Endometrial microvascular endothelial cells (primary cell): ENCODE data around the gene GNLY. TPM values are rescaled to one million over a fixed set of nuclear protein-coding genes. Genes with fewer than 3 reads are reported as not detected.

Experiments used
- in situ Hi-C: cut with HindIII; loops from 2 replicates; pipeline ENCODE4 v1.10.0; 2017; ENCODE audit warnings: low sequenced_read_pairs, low pct_unique_long_range_greater_than_20kb; ENCODE audit errors: inconsistent ontology term
- total RNA-seq: library from RNA; depleted of rRNA; stranded (reverse); fragments of >200 nt; gene quantifications from one replicate; pipeline ENCODE4 v1.2.3, GENCODE V29; 2015; ENCODE audit errors: inconsistent ontology term

GNLY gene
- total RNA-seq, 1 donor from 2014 or later: not detected

DNA sequence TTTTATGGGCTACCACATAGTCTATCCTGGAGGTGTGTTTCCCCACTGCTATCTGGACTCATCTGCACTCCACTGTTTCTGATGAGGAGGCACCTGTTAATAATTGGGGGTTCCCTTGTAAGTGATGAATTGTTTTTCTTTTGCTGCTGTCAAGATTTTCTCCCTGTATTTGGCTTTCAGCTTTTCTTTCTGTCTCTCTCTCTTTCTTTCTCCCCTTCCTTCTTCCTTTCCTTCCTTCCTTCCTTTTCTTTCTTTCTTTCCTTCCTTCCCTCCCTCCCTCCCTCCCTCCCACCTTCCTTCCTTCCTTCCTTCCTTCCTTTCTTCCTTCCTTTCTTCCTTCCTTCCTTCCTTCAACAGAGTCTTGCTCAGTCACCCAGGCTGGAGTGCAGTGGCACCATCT, 9.2 kb downstream of the GNLY start:
- in situ Hi-C loops: loop anchor here (25.0 kb wide), 1 partner anchor 109 kb away; no protein-coding TSS in a partner anchor

DNA sequence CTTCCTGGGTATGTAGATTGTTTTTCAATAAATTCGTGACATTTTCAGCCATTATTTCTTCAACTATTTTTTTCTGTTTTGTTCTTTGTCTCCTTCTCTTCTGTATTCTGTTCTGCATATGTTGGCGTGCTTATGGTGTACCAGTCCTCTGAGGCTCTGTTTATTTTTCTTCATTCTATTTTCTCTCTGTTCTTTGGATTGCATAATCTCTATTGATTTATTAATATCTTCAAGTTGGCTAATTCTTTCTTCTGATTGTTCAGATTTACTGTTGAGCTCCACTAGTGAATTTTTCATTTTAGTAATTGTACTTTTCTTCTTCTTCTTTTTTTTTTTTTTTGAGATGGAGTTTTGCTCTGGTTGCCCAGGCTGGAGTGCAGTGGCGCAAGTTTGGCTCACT, 9.9 kb downstream of the GNLY start:
- in situ Hi-C loops: loop anchor here (25.0 kb wide), 1 partner anchor 108 kb away; no protein-coding TSS in a partner anchor

DNA sequence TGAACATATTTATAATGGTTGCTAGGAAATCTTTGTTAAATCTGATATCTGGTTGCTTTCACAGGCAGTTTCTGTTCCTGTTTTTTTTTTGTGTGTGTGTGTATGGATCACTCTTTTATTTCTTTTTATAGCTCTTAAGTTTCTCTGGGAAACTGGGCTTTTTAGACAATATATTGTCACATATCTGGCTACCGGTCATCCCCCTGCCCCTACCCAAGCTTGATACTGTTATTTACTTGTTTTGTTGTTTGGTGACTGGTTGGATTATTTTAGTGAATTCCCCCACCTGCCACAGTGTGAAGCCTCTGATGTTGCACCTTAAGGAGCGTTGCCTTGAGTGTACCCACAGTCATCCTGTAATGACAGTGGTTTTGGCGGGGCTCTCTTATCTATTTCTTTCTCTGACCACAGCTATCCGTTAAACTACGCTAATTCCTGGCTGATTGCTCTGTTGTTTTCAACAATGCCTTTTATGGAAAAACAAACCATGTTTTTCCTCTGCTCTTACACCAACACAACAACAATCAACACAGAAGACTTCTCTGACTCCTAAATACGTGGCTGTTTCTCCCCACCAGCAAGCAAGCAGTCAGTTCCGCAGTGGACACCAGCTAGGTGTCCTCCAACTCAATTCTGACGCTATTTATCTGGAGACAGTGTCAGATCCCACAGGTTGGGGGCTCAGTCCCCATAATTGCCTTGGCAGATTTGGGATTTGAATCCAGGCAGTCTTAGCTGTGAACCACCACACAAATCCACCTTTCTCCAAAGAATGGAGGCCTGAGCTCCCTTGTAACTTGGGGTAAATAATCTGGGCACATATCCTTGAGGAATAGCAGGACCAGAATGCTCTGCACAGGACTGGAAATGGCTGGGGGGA, 10.9 kb downstream of the GNLY start:
- in situ Hi-C loops: loop anchor here (25.0 kb wide), 1 partner anchor 107 kb away; no protein-coding TSS in a partner anchor

DNA sequence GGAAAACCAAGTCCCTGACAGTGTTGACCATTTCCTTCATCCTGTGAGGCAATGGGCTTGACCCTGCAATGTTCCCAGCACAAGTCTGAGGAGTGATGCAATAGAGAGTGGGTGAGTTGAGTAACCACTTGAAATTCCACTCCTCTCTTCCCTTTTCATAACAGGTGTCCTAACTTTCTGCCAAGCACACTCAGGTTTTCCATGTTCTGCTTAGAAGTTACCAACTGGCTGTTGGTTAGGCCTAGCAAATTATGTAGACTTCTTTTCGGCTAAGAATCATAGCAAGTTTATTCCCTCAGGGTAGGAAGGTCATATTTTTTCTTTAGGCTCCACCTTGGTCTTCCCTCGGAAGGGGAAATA, 11.5 kb downstream of the GNLY start:
- in situ Hi-C loops: loop anchor here (25.0 kb wide), 1 partner anchor 107 kb away; no protein-coding TSS in a partner anchor

DNA sequence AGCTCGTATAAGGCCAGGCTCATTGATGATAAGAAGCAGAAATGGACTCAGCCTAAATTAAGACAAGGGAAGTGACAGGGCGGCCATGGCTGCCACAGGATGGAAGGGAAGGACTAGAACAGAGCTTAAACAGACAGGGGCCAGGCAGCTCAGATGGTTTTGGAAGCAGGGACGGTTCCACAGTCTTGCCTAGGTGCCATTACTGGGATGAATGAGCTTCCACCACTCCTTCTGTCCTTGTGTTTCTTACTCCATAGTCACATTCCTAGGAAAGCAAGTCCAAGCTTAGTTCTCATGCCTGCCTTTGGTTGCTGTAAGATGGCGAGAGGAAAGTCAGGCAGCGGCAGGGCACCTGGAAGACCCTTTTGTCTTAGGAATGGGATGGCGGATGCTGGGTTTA, 11.9 kb downstream of the GNLY start:
- in situ Hi-C loops: loop anchor here (25.0 kb wide), 1 partner anchor 106 kb away; no protein-coding TSS in a partner anchor

DNA sequence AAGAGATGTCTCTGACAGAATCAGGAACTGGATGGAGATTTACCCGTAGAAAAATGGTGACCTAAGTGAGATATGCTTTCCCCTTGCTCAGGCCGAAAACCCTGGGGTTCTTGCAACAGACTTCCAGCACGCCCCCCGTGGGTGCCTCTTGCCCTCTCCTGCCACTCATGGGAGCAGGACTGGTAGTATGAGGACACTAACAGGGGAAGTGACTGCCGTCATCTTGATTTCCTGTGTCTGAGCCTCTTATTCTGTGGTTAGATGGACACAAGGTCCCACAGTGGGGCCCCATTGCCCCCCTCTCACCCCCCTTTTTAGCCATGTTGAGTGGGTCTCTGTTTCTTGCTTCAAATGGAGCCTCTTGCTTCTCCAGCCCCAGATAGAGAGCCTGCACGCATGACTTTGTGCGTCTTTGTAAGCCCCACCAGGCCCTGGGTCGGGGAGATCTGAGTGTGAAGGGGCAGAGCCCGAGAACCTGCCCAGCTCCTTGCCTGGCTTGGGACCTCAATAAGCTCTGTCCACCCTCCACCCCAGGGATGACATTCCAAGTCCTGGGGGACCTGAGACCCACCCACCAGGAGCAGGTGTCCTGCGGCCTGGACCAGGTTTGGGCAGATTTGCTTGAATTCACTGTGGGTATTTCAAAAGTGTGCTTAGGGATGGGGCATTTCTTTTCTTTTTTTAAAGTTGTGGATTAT, 12.6 kb downstream of the GNLY start:
- in situ Hi-C loops: loop anchor here (25.0 kb wide), 1 partner anchor 106 kb away; no protein-coding TSS in a partner anchor

DNA sequence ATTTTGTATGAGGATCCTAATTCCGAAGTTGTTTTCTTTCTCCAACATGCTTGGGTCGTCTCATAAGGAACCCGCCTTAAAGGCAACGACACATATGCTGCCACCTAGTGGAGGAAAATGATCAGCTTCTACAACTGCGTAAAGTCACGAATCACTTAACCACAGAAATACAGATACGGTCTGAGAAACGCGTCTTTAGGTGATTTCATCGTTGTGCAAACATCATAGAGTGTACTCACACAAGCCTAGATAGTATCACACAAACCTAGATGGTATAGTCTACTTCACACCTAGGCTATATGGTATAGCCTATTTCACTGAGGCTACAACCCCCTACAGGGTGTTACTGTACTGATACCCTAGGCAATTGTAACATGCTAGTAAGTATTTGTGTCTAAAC, 13.1 kb downstream of the GNLY start:
- in situ Hi-C loops: loop anchor here (25.0 kb wide), 1 partner anchor 105 kb away; no protein-coding TSS in a partner anchor

DNA sequence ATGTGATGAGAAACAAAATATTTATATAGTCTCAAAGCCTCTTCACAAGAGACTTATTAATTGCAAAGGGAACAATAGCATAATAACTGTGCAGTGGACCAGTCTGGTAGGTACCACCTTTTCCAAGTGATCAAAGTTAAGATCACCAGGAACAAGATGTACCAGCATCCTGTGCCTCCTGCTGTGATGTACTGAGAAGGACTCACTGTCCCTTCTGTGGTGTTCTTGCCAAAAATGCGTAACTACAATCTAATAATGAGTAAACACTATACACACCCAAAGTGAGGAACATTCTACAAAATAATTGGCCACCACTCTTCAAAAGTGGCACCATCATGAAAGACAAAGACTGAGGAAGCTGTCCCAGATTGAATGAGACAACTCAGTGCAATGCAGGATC, 14.5 kb downstream of the GNLY start:
- in situ Hi-C loops: loop anchor here (25.0 kb wide), 1 partner anchor 104 kb away; no protein-coding TSS in a partner anchor

DNA sequence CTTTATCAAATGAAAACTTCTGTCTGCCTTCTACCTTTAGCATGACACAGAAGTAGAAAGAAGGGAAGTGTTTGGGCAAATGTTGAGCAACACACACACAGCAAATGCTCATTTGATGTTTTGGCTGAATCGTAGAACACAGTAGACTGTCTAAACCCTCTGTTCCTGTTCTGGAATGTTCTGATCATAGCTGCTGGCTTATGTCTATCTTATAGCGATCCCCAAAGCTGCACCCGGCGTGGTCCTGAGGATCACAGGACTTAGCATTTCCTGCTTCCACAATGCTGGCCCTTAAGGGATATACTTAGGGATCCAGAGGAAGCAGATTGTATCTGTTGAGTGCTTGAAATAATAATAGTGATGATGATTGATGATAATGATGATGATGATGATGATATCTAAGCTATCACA, 15.2 kb downstream of the GNLY start:
- in situ Hi-C loops: loop anchor here (25.0 kb wide), 1 partner anchor 103 kb away; no protein-coding TSS in a partner anchor

DNA sequence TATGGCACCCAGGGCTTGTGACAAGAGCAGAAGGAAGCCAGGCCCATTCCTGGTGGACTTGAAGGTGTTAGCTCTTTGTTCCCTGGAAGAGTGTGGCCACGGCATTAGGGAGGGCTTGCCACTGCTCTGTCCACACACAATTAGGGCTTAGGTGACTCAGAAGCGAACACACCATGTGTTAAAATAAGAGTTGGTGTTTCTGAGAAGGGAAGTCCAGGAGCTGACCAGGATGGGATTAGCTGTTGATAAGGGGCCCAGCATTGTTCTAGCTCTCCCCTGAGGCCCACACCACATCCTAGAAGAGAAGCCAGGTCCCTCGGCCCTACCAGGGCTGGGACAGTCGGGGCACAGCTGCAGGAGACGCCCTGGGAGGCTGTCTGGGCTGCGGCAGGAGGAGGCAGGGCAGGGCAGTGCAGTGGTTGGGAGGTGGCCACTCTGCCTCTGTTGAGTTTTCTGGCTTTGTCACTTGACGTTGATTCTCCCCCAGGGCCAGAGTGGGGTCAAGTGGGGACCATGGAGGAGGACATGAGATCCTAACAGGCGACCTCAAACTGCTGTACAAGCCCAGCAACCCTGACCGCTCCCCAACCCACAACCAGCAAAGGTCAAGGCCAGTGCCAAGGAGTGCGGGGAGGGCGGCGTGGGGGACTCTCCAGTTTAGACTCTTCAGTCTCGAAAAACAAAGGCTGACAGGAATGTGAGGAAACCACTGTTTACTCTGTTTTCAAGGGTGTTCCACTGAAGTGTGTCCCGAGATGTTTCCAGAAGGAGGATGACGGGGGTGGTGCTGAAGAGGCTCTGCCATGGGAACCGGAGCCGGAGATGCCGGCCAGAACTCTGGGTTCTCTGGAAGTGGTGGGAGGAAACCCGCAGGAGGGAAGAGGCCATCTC, 16.8 kb downstream of the GNLY start:
- in situ Hi-C loops: loop anchor here (25.0 kb wide), 1 partner anchor 101 kb away; no protein-coding TSS in a partner anchor

DNA sequence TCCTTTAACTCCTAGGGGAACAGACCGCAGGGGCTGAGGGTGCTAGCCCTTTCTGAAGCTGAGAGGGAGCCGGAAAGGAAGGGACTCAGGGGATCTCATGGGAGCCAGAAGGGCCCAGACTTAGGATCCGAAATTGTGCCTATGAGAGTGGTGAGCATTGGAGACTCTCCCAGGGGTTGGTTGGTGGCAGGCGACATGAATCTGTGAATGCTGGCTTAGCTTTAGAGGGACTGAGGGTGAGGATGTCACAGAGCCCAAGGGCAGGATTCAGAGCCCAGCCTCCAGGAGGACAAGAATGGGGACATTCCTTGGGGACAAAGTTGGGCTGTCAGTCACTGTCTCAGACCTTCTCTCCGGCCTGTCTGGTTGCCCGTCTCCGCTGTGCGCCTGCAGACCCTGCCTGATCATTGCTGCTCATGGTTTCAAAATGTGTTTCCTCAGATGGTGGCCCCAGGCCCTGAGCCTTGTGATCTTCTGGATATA, 17.5 kb downstream of the GNLY start:
- in situ Hi-C loops: loop anchor here (25.0 kb wide), 1 partner anchor 101 kb away; no protein-coding TSS in a partner anchor

DNA sequence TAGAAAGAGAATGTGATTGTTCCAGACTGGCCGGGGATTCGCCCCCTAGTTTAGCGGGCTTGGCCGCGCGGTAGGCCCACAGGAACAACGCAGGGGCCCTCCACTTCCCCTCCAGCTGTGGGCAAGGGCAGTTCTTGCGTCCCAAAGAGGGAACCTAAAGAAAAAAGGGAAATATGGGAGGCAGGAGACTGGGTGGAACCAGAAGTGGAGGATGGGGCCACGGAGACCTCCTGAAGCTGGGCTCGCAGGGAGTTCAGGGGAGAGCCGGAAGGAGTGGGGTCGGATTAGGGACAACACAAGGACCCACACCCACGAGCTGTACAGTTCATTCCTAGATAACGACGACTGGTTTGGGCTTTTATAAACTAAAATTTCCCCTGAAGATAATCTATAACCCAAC, 18.2 kb downstream of the GNLY start:
- in situ Hi-C loops: loop anchor here (25.0 kb wide), 1 partner anchor 100 kb away; no protein-coding TSS in a partner anchor

DNA sequence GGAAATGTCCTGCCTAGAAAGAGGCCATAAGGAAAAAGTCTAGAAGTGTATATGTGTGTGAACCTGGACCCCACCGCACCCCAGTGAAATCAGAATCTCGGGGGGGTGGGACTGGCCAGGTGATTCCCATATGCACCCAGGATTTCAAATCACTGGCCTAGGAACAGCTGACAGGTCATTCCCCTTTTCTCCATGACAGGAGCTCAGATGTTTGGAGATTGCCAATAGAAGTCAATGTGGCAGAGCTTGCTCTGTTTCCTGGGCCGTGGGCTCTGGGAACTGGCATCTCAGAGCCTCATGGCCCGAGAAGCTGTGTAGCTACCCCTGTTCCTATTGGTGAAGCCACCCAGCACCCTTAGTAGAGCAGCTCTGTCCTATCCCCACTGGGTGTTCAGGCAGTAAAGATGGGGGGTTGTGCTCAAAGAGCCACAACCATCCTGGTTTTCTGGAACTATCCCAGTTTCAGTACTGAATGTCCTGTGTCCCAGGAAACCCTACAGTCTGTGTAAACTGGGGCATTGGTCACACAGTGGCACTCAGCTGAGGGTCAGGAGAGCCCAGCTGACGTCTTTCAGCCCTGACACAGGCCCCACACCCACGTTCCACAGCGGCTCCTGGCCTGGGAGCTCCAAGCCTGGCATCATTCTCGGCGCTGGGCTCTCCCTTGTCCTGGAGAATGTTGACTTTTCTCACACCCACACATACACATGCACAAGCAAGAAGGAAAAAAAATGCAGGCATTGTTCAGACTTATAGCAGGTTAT, 18.9 kb downstream of the GNLY start:
- in situ Hi-C loops: loop anchor here (25.0 kb wide), 1 partner anchor 99 kb away; no protein-coding TSS in a partner anchor

DNA sequence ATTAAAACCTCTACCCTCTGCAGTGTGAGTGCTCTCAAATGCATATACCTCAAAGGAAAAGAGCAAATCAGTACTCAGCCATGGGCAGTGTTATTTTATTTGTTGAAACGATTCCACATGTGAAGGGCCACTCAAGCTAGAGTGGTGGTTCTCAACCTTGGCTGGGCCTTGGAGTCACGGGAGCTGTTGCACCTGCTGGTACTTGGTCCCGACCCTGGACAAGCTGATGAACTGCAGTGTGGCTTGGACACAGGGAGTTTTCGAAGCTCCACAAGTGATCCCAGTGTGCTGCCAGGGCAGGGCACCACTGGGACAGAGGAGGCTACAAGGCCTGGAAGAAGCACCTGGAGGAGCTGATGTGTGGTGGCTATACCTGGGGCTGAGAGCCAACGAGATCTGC, 19.7 kb downstream of the GNLY start:
- in situ Hi-C loops: loop anchor here (25.0 kb wide), 1 partner anchor 98 kb away; no protein-coding TSS in a partner anchor

DNA sequence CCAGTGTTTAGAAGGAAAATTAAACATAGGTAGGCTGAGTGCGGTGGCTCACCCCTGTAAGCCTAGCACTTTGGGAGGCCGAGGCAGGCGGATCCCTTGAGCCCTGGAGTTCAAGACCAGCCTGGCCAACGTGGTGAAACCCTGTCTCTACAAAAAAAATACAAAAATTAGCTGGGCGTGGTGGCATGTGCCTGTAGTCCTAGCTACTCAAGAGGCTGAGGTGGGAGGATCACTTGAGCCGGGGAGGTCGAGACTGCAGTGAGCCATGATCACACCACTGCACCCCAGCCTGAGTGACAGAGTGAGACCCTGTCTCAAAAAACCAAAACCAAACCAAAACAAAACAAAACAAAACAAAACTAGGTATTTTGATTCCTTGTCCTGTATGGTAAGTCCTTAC, 20.3 kb downstream of the GNLY start:
- in situ Hi-C loops: loop anchor here (25.0 kb wide), 1 partner anchor 98 kb away; no protein-coding TSS in a partner anchor

DNA sequence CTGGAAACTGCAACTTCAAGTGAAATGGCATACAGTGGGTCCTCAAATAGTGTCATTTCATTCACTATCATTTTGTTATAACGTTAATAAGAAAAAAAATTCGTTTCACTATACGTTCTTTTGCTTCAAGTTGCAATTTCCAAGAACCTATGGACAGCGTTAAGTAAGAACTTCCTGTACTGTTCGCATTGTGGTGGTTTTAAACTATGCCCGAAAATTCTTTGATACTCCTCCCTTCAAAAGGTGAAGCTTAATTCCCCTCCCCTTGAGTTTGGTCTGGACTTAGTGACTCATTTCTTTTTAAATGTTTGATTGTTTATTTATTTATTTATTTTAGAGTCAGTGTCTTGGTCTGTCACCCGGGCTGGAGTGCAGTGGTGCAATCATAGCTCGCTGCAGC, 20.7 kb downstream of the GNLY start:
- in situ Hi-C loops: loop anchor here (5.0 to 25.0 kb wide), 2 partner anchors 58 to 97 kb away; no protein-coding TSS in a partner anchor

DNA sequence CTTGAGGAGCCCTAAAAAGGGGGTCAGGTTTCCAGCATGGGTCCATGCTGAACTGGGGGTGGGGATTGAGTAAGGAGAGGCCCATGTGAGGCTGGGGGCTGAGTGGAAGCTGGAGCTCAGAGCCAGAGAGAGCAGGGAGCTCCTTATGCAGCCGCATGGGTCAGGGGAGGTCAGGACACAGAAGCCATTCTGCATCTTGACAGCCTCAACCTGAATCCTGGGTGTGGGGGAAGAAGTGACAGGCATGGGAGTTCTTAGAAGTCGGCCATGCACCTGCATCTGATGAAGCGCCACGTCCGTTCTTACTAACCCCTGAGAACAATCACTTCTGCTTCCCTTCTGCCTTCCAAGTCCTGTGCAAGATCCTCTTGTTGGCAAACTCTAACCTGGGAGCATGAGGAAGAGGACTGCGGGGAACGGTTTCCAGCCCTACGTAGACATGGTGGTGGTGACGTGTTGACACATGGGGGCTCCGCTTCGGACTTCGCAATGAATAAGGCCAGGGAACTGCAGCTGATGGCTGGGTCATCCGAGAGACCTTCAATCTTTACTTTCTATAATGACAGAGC, 22.3 kb downstream of the GNLY start:
- in situ Hi-C loops: loop anchor here (5.0 to 25.0 kb wide), 2 partner anchors 59 to 96 kb away; no protein-coding TSS in a partner anchor
